Fibroblast of the aortic adventitia (primary cell): ENCODE measurements around the gene SLC25A31. TPM values are rescaled to one million over a fixed set of nuclear protein-coding genes. Genes with fewer than 3 reads are reported as not detected.

Experiments used
- DNase-seq: peaks from one replicate; pipeline ENCODE4 v3.0.0-alpha.2; 2010; ENCODE audit warnings: low read depth
- H3K4me3 ChIP-seq: 2 replicates; pipeline ENCODE4 v1.5.1; 2011; ENCODE audit warnings: low read depth, mild to moderate bottlenecking, control low read depth, low read length, moderate library complexity
- total RNA-seq: library from RNA; depleted of rRNA; stranded (reverse); fragments of >200 nt; gene quantifications from 2 replicates; pipeline ENCODE4 v1.2.3, GENCODE V29; 2012; ENCODE audit warnings: low replicate concordance
- TF ChIP-seq, protein P1 (sequence below): IDR thresholded peaks from 2 replicates; pipeline ENCODE4 v1.5.1; 2011; ENCODE audit warnings: mild to moderate bottlenecking, low read length, control low read depth, inconsistent platforms; ENCODE audit not compliant: insufficient read depth

Gene SLC25A31
- total RNA-seq, 1 donor = not detected

DNA sequence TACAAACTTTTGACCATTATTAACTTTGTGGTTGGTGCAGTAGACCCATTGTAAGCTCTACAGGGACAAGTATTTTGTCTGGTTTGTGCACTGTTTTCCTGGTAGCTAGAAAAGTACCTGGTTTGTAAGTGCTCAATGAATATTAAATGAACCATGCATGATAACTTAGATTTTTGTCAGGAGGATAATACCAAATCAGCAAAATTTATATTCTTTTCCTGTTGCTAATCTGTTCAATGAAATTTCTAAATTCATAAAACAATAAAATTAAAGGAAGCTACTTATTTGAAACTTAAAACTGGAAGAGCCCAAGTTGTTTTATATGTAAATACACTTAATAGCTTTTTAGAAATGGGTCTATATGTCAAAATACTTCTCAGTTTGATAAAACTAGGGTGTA is 69.5 kb downstream of the SLC25A31 start:
- no peak overlapping the region for H3K4me3 ChIP-seq
- no peak for DNase-seq
- TF ChIP-seq, protein P1, sequence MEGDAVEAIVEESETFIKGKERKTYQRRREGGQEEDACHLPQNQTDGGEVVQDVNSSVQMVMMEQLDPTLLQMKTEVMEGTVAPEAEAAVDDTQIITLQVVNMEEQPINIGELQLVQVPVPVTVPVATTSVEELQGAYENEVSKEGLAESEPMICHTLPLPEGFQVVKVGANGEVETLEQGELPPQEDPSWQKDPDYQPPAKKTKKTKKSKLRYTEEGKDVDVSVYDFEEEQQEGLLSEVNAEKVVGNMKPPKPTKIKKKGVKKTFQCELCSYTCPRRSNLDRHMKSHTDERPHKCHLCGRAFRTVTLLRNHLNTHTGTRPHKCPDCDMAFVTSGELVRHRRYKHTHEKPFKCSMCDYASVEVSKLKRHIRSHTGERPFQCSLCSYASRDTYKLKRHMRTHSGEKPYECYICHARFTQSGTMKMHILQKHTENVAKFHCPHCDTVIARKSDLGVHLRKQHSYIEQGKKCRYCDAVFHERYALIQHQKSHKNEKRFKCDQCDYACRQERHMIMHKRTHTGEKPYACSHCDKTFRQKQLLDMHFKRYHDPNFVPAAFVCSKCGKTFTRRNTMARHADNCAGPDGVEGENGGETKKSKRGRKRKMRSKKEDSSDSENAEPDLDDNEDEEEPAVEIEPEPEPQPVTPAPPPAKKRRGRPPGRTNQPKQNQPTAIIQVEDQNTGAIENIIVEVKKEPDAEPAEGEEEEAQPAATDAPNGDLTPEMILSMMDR = no peak

- H3K4me3 ChIP-seq = no peak overlapping the region
- peak; percentile 18 for DNase-seq
- TF ChIP-seq, protein P1 = peak; percentile 12
Observed at GRCh38 chr4:127809173-127809800, 79.1 kb downstream of the SLC25A31 start.

GRCh38 chr4:127810551-127810950 is 80.4 kb downstream of the SLC25A31 start:
- TF ChIP-seq, protein P1 = no peak
- DNase-seq = no peak

DNA sequence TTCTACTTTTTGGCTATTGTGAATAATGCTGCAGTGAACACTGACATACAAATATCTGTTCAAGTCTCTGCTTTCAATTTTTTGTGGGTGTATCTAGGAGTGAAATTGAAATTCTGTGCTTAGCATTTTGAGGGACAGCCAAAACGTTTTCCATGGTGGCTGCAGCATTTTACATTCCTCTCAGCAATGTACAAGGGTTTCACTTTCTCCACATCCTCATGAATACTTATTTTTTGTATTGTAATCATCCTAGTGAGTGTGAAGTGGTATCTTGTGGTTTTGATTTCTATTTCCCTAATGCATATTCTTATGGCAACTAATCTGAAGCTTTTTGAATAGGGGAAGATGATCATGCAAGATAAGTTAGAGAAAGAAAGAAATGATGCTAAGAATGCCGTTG is 92.2 kb downstream of the SLC25A31 start:
- no peak overlapping the region for H3K4me3 ChIP-seq
- TF ChIP-seq, protein P1 = no peak
- DNase-seq = no peak

More at GRCh38 chr4:127810551-127810950, 80.4 kb downstream of the SLC25A31 start:
- no peak overlapping the region for H3K4me3 ChIP-seq

Other genes starting within 250 kb of the SLC25A31 start
- 6.0 and 14.1 TPM in 2 replicates for gene INTU, start 97.4 kb upstream of the SLC25A31 start, total RNA-seq
- gene HSPA4L, start 51.9 kb downstream of the SLC25A31 start, total RNA-seq = 10.7 and 10.9 TPM in 2 replicates
- gene PLK4, start 150.5 kb downstream of the SLC25A31 start, total RNA-seq = 0.33 and 21.4 TPM in 2 replicates
- gene MFSD8, start 234.8 kb downstream of the SLC25A31 start, total RNA-seq = 15.8 and 22.7 TPM in 2 replicates
- 2.9 and 6.0 TPM in 2 replicates for gene ABHD18, start 235.0 kb downstream of the SLC25A31 start, total RNA-seq